ENCODE measurements around the gene DEFB114.

DEFB114 gene

DNA sequence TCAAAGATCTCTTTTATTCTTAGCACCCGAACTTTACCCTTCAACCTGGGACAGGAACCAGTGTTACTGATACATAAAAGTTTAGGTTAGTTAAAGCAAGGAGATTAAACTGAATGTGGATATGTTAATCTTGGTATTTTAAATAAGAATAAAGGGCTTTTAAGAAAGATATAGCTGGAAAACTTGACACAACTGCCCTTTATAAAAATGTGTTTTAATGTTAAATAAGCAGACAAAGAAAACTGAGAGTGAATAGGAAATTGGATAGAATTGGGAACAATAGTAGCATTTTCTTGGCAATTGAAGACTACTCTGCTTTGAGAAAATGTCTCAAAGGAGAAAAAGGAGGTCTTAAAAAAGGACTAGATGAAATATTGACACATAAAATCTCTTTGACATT is 51.8 kb downstream of the DEFB114 start:
- H3K4me2 ChIP-seq (ENCODE audit: low read length), result no peak overlapping the region
- TF ChIP-seq, protein P1, sequence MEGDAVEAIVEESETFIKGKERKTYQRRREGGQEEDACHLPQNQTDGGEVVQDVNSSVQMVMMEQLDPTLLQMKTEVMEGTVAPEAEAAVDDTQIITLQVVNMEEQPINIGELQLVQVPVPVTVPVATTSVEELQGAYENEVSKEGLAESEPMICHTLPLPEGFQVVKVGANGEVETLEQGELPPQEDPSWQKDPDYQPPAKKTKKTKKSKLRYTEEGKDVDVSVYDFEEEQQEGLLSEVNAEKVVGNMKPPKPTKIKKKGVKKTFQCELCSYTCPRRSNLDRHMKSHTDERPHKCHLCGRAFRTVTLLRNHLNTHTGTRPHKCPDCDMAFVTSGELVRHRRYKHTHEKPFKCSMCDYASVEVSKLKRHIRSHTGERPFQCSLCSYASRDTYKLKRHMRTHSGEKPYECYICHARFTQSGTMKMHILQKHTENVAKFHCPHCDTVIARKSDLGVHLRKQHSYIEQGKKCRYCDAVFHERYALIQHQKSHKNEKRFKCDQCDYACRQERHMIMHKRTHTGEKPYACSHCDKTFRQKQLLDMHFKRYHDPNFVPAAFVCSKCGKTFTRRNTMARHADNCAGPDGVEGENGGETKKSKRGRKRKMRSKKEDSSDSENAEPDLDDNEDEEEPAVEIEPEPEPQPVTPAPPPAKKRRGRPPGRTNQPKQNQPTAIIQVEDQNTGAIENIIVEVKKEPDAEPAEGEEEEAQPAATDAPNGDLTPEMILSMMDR (IDR thresholded peaks at IDR 0.05; ENCODE audit: low read length), result no peak
- TF ChIP-seq EZH2 (IDR thresholded peaks at IDR 0.05; ENCODE audit: borderline replicate concordance, low read length), result no peak
- no peaks in the 10 kb centered on the region for H3K79me2 ChIP-seq (ENCODE audit: insufficient read depth, low read length)
- H3K9ac ChIP-seq (ENCODE audit: low read length), result no peak overlapping the region
- no peaks in the 10 kb centered on the region for H3K9me2 ChIP-seq (ENCODE audit: low read depth, low read length)
- no peak overlapping the region for H3K4me3 ChIP-seq (ENCODE audit: low read depth, low read length, poor library complexity, severe bottlenecking)
- no peaks in the 10 kb centered on the region for H3K27me3 ChIP-seq (ENCODE audit: insufficient read depth, low read length)
- no peak overlapping the region for H3K27ac ChIP-seq (ENCODE audit: low read depth, low read length, poor library complexity, severe bottlenecking)
- H2AFZ ChIP-seq (ENCODE audit: low read length), result no peak overlapping the region
- no peaks in the 10 kb centered on the region for H3F3A ChIP-seq (ENCODE audit: insufficient read depth, low read length)
- H3K9me3 ChIP-seq (ENCODE audit: low read length), result no peaks in the 10 kb centered on the region
- no peaks in the 10 kb centered on the region for H3K36me3 ChIP-seq (ENCODE audit: insufficient read depth, low read length)
- H3K4me1 ChIP-seq (ENCODE audit: insufficient read depth, low read length, severe bottlenecking), result no peaks in the 10 kb centered on the region
- H4K20me1 ChIP-seq (ENCODE audit: insufficient read depth, low read length), result no peaks in the 10 kb centered on the region

- Histone ChIP-seq H3K9me2 (ENCODE audit: low read depth, low read length) (no peaks in the 10 kb centered on the region), H4K20me1 (ENCODE audit: insufficient read depth, low read length) (no peaks in the 10 kb centered on the region), H3K4me2 (ENCODE audit: low read length) (no peak overlapping the region), H3K27me3 (ENCODE audit: insufficient read depth, low read length) (no peaks in the 10 kb centered on the region), H3K9me3 (ENCODE audit: low read length) (no peaks in the 10 kb centered on the region), H3F3A (ENCODE audit: insufficient read depth, low read length) (no peaks in the 10 kb centered on the region), H3K36me3 (ENCODE audit: insufficient read depth, low read length) (no peaks in the 10 kb centered on the region), H3K27ac (ENCODE audit: low read depth, low read length, poor library complexity, severe bottlenecking) (no peak overlapping the region), H3K79me2 (ENCODE audit: insufficient read depth, low read length) (no peaks in the 10 kb centered on the region), H2AFZ (ENCODE audit: low read length) (no peak overlapping the region), H3K4me1 (ENCODE audit: insufficient read depth, low read length, severe bottlenecking) (no peaks in the 10 kb centered on the region), H3K4me3 (ENCODE audit: low read depth, low read length, poor library complexity, severe bottlenecking) (no peak overlapping the region), H3K9ac (ENCODE audit: low read length) (no peak overlapping the region)
- TF ChIP-seq, protein P1 (IDR thresholded peaks at IDR 0.05; ENCODE audit: low read length), result no peak
- no peak for TF ChIP-seq EZH2 (IDR thresholded peaks at IDR 0.05; ENCODE audit: borderline replicate concordance, low read length)
Measured at GRCh38 chr6:49911252-49911651, 52.7 kb downstream of the DEFB114 start.
